Suprapubic skin (tissue), 4 donors: ENCODE results near the gene RAB25.

ENCODE experiments used
- CTCF ChIP-seq, 2 donors: fragments of 200-600 bp in 1 of 2; fragments of 450-650 bp in 1 of 2; sonication (generic) in 1 of 2; IDR thresholded peaks; one replicate each; pipeline ENCODE4 v1.5.1; 2016 to 2019; ENCODE audit warnings: antibody characterized with exemption in 2 of 2, mild to moderate bottlenecking in 1 of 2, moderate library complexity in 1 of 2
- EP300 ChIP-seq: sonication (generic); formaldehyde crosslinking; IDR thresholded peaks from one replicate; pipeline ENCODE4 v1.6.1; 2017; ENCODE audit warnings: antibody characterized with exemption
- POLR2A ChIP-seq, 2 donors: fragments of 450-650 bp; IDR thresholded peaks; one replicate each; pipeline ENCODE4 v1.6.1; 2017; ENCODE audit warnings: antibody characterized with exemption in 2 of 2, mild to moderate bottlenecking in 2 of 2, moderate library complexity in 2 of 2
- POLR2AphosphoS5 ChIP-seq, 3 donors: sonication (generic); formaldehyde crosslinking; IDR thresholded peaks; one replicate each; pipeline ENCODE4 v1.6.1; 2017; ENCODE audit warnings: antibody characterized with exemption in 3 of 3

GRCh38 chr1:156080863-156081179 lies 19.9 kb downstream of the RAB25 start:
- TF ChIP-seq POLR2AphosphoS5 (IDR thresholded peaks at IDR 0.05): no peak
- TF ChIP-seq CTCF (IDR thresholded peaks at IDR 0.05): no peak
- no peak for TF ChIP-seq POLR2A (IDR thresholded peaks at IDR 0.05)
- no peak for TF ChIP-seq EP300
